Measurements from ENCODE around the gene ITGB3. TPM values are rescaled to one million over a fixed set of nuclear protein-coding genes. Genes with fewer than 3 reads are reported as not detected.

Gene ITGB3
- total RNA-seq, 2 donors from 2014 or later: 2.0 to 2.1 TPM

GRCh38 chr17:47300718-47301117, 47.1 kb downstream of the ITGB3 start:
- H3K4me3 ChIP-seq: no peak overlapping the region
- no peak overlapping the region for H3K27ac ChIP-seq
- H3K27me3 ChIP-seq: no peaks in the 10 kb centered on the region
- intact Hi-C loops (cut with DNase I): no loop called here
- DNase-seq (no peak), ATAC-seq (no peak)
- H3K9me3 ChIP-seq: no peaks in the 10 kb centered on the region
- no peaks in the 10 kb centered on the region for H3K36me3 ChIP-seq (replicated peaks in 1 of 2; ENCODE audit: insufficient read depth in 1 of 2, low read depth in 2 of 2)
- TF ChIP-seq POLR2A (IDR thresholded peaks at IDR 0.05) (no peak), CTCF (IDR thresholded peaks at IDR 0.05) (no peak)
- H3K4me1 ChIP-seq: peaks cover 12% of the 10 kb centered on the region
- WGBS, 2 donors: 75 to 84% methylated on average over 1 of the region's 1 CpG

- no peak overlapping the region for H3K4me3 ChIP-seq
- no peak for DNase-seq
- H3K27ac ChIP-seq: no peak overlapping the region
- H3K36me3 ChIP-seq (replicated peaks in 1 of 2; ENCODE audit: insufficient read depth in 1 of 2, low read depth in 2 of 2): no peaks in the 10 kb centered on the region
- ATAC-seq: no peak
- TF ChIP-seq POLR2A (IDR thresholded peaks at IDR 0.05) (no peak), CTCF (IDR thresholded peaks at IDR 0.05) (no peak)
- WGBS, 2 donors: 82 to 90% methylated on average over 3 of the region's 3 CpGs
- H3K9me3 ChIP-seq: no peaks in the 10 kb centered on the region
- peaks cover 12% of the 10 kb centered on the region for H3K4me1 ChIP-seq
- intact Hi-C loops (cut with DNase I): no loop called here
- no peaks in the 10 kb centered on the region for H3K27me3 ChIP-seq
Observed at GRCh38 chr17:47301161-47301560, 47.5 kb downstream of the ITGB3 start.

GRCh38 chr17:47301831-47302230, 48.2 kb downstream of the ITGB3 start:
- H3K9me3 ChIP-seq: no peaks in the 10 kb centered on the region
- TF ChIP-seq POLR2A (IDR thresholded peaks at IDR 0.05): no peak
- TF ChIP-seq CTCF (IDR thresholded peaks at IDR 0.05): no peak
- H3K4me3 ChIP-seq: no peak overlapping the region
- 69 to 83% methylated on average over 2 of the region's 2 CpGs for WGBS, 2 donors
- intact Hi-C loops (cut with DNase I): no loop called here
- peaks cover 12% of the 10 kb centered on the region for H3K4me1 ChIP-seq
- no peaks in the 10 kb centered on the region for H3K27me3 ChIP-seq
- no peak overlapping the region for H3K27ac ChIP-seq
- DNase-seq: no peak
- no peak for ATAC-seq
- no peaks in the 10 kb centered on the region for H3K36me3 ChIP-seq (replicated peaks in 1 of 2; ENCODE audit: insufficient read depth in 1 of 2, low read depth in 2 of 2)

- no peaks in the 10 kb centered on the region for H3K9me3 ChIP-seq
- H3K27ac ChIP-seq: no peak overlapping the region
- DNase-seq (no peak), ATAC-seq (no peak)
- intact Hi-C loops (cut with DNase I): no loop called here
- H3K4me3 ChIP-seq: no peak overlapping the region
- H3K27me3 ChIP-seq: no peaks in the 10 kb centered on the region
- TF ChIP-seq POLR2A (IDR thresholded peaks at IDR 0.05) (no peak), CTCF (IDR thresholded peaks at IDR 0.05) (no peak)
- H3K4me1 ChIP-seq: peaks cover 11% of the 10 kb centered on the region
- H3K36me3 ChIP-seq (replicated peaks in 1 of 2; ENCODE audit: insufficient read depth in 1 of 2, low read depth in 2 of 2): no peaks in the 10 kb centered on the region
- WGBS, 2 donors: 80 to 92% methylated on average over 1 of the region's 1 CpG
Observed at GRCh38 chr17:47304186-47304585, 50.6 kb downstream of the ITGB3 start.

- 41 to 52% methylated on average over 4 of the region's 4 CpGs for WGBS, 2 donors
- H3K27me3 ChIP-seq: no peaks in the 10 kb centered on the region
- intact Hi-C loops (cut with DNase I): loop anchor here (5.0 kb wide), 1 partner anchor 58 kb away; no protein-coding TSS in a partner anchor
- TF ChIP-seq CTCF (IDR thresholded peaks at IDR 0.05): no peak
- peak overlapping the region in 2 of 4 donors; percentile 47 to 61 for H3K27ac ChIP-seq
- H3K4me1 ChIP-seq: peaks cover 6% of the 10 kb centered on the region
- H3K9me3 ChIP-seq: no peaks in the 10 kb centered on the region
- no peak overlapping the region for H3K4me3 ChIP-seq
- H3K36me3 ChIP-seq (replicated peaks in 1 of 2; ENCODE audit: insufficient read depth in 1 of 2, low read depth in 2 of 2): no peaks in the 10 kb centered on the region
- ATAC-seq (peak; percentile 78), DNase-seq (peak in 1 of 4 donors; percentile 16)
Observed at GRCh38 chr17:47305302-47305923, 51.8 kb downstream of the ITGB3 start.
